Peyer's patch (tissue), 4 donors: Measurements from ENCODE around the gene SYNPO2.

Experiments
- POLR2A ChIP-seq, 2 donors: fragments of 450-650 bp; IDR thresholded peaks; one replicate each; pipeline ENCODE4 v1.5.1; 2017; ENCODE audit warnings: antibody characterized with exemption in 2 of 2, mild to moderate bottlenecking in 2 of 2, moderate library complexity in 2 of 2
- TF ChIP-seq, protein P1 (sequence below), 6 experiments: fragments of 450-650 bp in 4 of 6; fragments of 200-600 bp in 2 of 6; sonication (generic) in 1 of 6; IDR thresholded peaks; one replicate each; pipeline ENCODE4 v1.5.1; 2017 to 2019; ENCODE audit warnings: antibody characterized with exemption in 6 of 6, mild to moderate bottlenecking in 3 of 6, moderate library complexity in 1 of 6

DNA sequence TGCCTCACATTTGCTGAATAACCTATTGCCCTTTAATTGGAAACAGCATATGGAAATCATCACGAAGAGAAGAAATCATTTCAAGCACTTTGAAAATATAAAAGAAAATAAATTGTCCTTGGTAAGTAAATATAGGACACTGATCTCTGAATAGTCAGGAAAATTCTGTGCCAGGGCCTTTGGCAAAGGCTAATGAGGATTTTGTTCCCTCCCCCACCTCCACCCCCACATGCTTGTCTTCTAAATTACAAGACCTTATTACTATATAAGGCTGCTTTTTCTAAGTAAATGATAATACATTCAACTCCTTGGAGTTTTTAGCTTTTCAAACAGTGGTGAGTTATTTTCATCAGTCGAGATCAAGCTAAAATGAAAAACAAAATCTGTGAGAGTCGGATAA, 15.8 kb downstream of the SYNPO2 start:
- TF ChIP-seq, protein P1, sequence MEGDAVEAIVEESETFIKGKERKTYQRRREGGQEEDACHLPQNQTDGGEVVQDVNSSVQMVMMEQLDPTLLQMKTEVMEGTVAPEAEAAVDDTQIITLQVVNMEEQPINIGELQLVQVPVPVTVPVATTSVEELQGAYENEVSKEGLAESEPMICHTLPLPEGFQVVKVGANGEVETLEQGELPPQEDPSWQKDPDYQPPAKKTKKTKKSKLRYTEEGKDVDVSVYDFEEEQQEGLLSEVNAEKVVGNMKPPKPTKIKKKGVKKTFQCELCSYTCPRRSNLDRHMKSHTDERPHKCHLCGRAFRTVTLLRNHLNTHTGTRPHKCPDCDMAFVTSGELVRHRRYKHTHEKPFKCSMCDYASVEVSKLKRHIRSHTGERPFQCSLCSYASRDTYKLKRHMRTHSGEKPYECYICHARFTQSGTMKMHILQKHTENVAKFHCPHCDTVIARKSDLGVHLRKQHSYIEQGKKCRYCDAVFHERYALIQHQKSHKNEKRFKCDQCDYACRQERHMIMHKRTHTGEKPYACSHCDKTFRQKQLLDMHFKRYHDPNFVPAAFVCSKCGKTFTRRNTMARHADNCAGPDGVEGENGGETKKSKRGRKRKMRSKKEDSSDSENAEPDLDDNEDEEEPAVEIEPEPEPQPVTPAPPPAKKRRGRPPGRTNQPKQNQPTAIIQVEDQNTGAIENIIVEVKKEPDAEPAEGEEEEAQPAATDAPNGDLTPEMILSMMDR (IDR thresholded peaks at IDR 0.05): no peak
- no peak for TF ChIP-seq POLR2A (IDR thresholded peaks at IDR 0.05)
